GM10266 (cell line): ENCODE data around the gene SKAP2.

Experiments used
- DNase-seq: peaks from one replicate; pipeline ENCODE4 v3.0.0; 2012; ENCODE audit errors: extremely low spot score
- CTCF ChIP-seq: IDR thresholded peaks from 2 replicates; pipeline ENCODE4 v1.5.1; 2012; ENCODE audit warnings: mild to moderate bottlenecking, low read depth; ENCODE audit not compliant: control insufficient read depth, insufficient read depth; ENCODE audit errors: missing control alignments

The SKAP2 gene

GRCh38 chr7:26863518-26864308 lies 677 bp downstream of the SKAP2 start:
- DNase-seq, result no peak
- no peak for TF ChIP-seq CTCF

- no peak for DNase-seq
- TF ChIP-seq CTCF, result no peak
Observed at GRCh38 chr7:26862834-26863233, 1.6 kb downstream of the SKAP2 start.

- TF ChIP-seq CTCF, result no peak
- no peak for DNase-seq
Observed at GRCh38 chr7:26861050-26861449, 3.3 kb downstream of the SKAP2 start.

GRCh38 chr7:26860361-26860760 lies 4.0 kb downstream of the SKAP2 start:
- DNase-seq, result no peak
- TF ChIP-seq CTCF, result peak; percentile 41

GRCh38 chr7:26859720-26860119 lies 4.7 kb downstream of the SKAP2 start:
- no peak for TF ChIP-seq CTCF
- no peak for DNase-seq

- no peak for DNase-seq
- no peak for TF ChIP-seq CTCF
Observed at GRCh38 chr7:26858735-26859134, 5.7 kb downstream of the SKAP2 start.

GRCh38 chr7:26858241-26858715 lies 6.1 kb downstream of the SKAP2 start:
- no peak for DNase-seq
- no peak for TF ChIP-seq CTCF
